Chondrocyte (in vitro differentiated cells): ENCODE results near the gene LRMDA. TPM values are rescaled to one million over a fixed set of nuclear protein-coding genes. Genes with fewer than 3 reads are reported as not detected.

ENCODE experiments used
- DNase-seq: peaks from one replicate; pipeline ENCODE4 v3.0.0; 2021; ENCODE audit warnings: mixed read lengths, low spot score
- H3K27ac Mint-ChIP-seq: one replicate; pipeline ENCODE4 v1.8.0; 2021; ENCODE audit warnings: mild to moderate bottlenecking, moderate library complexity, mixed read lengths; ENCODE audit not compliant: unreplicated experiment
- H3K27me3 Mint-ChIP-seq: 2 replicates; pipeline ENCODE4 v1.8.0; 2021; ENCODE audit warnings: low read depth, mixed read lengths
- H3K36me3 Mint-ChIP-seq: 2 replicates; pipeline ENCODE4 v1.8.0; 2021; ENCODE audit warnings: low read depth, mixed read lengths
- H3K4me1 Mint-ChIP-seq: 2 replicates; pipeline ENCODE4 v1.8.0; 2021; ENCODE audit warnings: low read depth, mild to moderate bottlenecking, mixed read lengths
- H3K4me3 Mint-ChIP-seq: one replicate; pipeline ENCODE4 v1.8.0; 2021; ENCODE audit warnings: mild to moderate bottlenecking, moderate library complexity, mixed read lengths; ENCODE audit not compliant: unreplicated experiment
- H3K9me3 Mint-ChIP-seq: 2 replicates; pipeline ENCODE4 v1.8.0; 2021; ENCODE audit warnings: low read depth, mixed read lengths
- total RNA-seq: library from RNA; stranded (reverse); gene quantifications from 3 replicates; pipeline ENCODE4 v1.2.1, GENCODE V29; 2021
- TF ChIP-seq, protein P1 (sequence below): fragments of 200-600 bp; sonication (generic); IDR thresholded peaks from 2 replicates; pipeline ENCODE4 v1.5.0; 2021; ENCODE audit warnings: antibody characterized with exemption, mild to moderate bottlenecking, moderate library complexity

LRMDA gene
- total RNA-seq, 1 donor from 2014 or later, result 2.8 TPM

DNA sequence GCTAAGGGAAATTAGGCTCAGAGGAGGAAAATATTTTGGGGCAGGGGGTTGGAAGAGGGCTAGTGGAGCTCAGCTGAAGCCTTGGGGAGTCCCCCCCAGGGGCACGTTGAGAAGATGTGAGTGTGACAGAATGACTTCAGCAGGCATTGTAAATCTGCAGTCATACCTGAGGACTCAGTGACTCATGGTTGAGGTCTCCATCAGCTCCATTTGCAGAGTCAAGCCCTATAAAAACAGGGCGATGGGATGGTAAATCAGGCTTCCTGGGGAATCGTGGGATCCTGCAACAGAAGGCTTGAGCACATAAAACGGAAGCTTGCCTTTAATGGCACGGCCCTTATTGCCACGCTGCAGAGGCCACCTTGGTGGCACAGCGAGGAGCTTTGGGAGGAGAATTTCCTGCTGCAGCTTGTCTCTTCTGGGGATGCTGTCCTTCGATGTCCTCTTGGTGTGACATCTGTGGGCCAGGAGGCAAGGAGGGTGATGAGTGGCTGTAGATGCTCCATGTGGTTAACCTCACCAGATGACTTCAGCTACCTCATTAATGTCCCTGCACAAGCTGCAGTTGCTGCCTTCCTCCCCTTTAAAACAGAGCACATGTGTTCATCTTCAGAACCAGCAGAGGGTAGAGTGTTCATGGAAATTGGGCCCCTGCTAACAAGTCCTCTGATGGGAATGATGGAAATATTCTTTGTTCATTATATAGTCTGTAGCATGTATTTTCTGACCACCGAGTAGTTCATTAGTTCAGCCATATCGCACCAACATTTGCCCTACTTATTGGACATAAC is 285.9 kb downstream of the LRMDA start:
- Mint-ChIP-seq H3K36me3 (no peaks in the 10 kb centered on the region), H3K4me3 (no peak overlapping the region), H3K9me3 (no peaks in the 10 kb centered on the region), H3K27me3 (peaks cover 29% of the 10 kb centered on the region), H3K4me1 (no peaks in the 10 kb centered on the region), H3K27ac (no peak overlapping the region)
- TF ChIP-seq, protein P1, sequence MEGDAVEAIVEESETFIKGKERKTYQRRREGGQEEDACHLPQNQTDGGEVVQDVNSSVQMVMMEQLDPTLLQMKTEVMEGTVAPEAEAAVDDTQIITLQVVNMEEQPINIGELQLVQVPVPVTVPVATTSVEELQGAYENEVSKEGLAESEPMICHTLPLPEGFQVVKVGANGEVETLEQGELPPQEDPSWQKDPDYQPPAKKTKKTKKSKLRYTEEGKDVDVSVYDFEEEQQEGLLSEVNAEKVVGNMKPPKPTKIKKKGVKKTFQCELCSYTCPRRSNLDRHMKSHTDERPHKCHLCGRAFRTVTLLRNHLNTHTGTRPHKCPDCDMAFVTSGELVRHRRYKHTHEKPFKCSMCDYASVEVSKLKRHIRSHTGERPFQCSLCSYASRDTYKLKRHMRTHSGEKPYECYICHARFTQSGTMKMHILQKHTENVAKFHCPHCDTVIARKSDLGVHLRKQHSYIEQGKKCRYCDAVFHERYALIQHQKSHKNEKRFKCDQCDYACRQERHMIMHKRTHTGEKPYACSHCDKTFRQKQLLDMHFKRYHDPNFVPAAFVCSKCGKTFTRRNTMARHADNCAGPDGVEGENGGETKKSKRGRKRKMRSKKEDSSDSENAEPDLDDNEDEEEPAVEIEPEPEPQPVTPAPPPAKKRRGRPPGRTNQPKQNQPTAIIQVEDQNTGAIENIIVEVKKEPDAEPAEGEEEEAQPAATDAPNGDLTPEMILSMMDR, result no peak
- no peak for DNase-seq

GRCh38 chr10:75718991-75719390 is 287.6 kb downstream of the LRMDA start:
- Mint-ChIP-seq H3K4me3 (no peak overlapping the region), H3K27me3 (peaks cover 26% of the 10 kb centered on the region), H3K4me1 (no peaks in the 10 kb centered on the region), H3K27ac (no peak overlapping the region), H3K36me3 (no peaks in the 10 kb centered on the region), H3K9me3 (no peaks in the 10 kb centered on the region)
- DNase-seq, result no peak
- TF ChIP-seq, protein P1, result no peak

DNA sequence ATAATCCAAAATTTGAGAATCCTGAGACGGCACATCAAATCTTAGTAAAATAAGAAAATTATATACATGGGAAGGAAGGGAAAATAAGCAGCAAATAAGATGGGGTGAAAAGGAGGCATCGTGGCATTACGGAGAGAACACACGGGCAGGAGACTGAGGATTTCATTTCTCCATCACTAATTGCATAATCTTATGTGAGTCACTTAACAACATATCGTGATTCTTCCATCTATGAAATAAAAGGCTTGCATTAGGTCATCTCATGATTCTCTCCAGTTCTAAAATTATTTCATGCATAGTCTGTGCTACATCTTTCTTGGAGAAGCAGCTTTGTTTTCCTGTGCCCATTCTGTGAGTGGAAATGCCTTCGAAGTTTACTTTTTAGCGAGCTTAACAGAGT is 288.7 kb downstream of the LRMDA start:
- Mint-ChIP-seq H3K4me3 (no peak overlapping the region), H3K27me3 (peaks cover 17% of the 10 kb centered on the region), H3K4me1 (no peaks in the 10 kb centered on the region), H3K9me3 (no peaks in the 10 kb centered on the region), H3K36me3 (no peaks in the 10 kb centered on the region), H3K27ac (no peak overlapping the region)
- no peak for DNase-seq
- TF ChIP-seq, protein P1, result no peak

DNA sequence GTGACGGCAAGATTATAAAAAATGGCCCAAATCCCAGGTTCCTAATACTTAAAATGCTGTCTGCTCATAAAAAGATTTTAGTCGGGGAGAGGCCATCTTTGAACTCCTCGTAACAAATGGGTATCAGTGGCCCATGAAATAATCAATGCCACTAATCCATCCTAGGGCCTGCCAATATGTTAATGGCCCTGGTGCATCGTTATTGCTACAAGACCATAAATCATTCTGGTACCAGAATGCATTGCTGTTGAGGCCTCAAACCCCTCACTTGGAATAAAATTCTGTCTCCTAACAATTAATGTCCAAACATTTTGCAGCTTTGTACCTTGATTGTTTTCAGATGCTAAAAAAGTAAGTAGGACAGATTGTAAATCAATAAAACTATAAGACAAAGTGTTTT is 290.6 kb downstream of the LRMDA start:
- Mint-ChIP-seq H3K4me1 (no peaks in the 10 kb centered on the region), H3K9me3 (no peaks in the 10 kb centered on the region), H3K36me3 (no peaks in the 10 kb centered on the region), H3K27me3 (peaks cover 17% of the 10 kb centered on the region), H3K27ac (no peak overlapping the region), H3K4me3 (no peak overlapping the region)
- DNase-seq, result no peak
- TF ChIP-seq, protein P1, result no peak

DNA sequence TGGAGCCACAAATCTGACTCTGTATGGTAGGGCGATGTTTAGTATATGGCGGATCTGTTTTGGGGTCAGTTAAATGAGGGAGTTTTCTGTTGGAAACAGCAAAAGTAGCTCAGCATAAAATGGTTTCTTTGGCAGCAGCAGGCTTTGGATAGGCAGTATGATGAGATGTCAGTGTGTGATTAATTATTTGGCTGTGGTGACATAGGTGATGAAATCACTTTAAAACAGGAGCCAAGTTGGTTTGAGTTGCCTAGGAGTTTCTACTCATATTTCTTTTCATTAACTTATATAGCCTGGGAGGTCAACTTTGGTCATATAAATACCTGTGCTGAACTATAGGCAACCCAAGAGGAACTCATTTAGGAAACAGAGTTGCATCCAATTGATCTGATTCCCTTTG is 291.2 kb downstream of the LRMDA start:
- Mint-ChIP-seq H3K27ac (no peak overlapping the region), H3K4me1 (no peaks in the 10 kb centered on the region), H3K9me3 (no peaks in the 10 kb centered on the region), H3K27me3 (peaks cover 20% of the 10 kb centered on the region), H3K36me3 (no peaks in the 10 kb centered on the region), H3K4me3 (no peak overlapping the region)
- no peak for DNase-seq
- TF ChIP-seq, protein P1, result no peak
